NCI-H146 (cell line): Measurements from ENCODE around the gene TYRP1.

Experiments
- DNase-seq: peaks from one replicate; lab custom pipeline; 2025; lab: John Stamatoyannopoulos, UW

TYRP1 gene

DNA sequence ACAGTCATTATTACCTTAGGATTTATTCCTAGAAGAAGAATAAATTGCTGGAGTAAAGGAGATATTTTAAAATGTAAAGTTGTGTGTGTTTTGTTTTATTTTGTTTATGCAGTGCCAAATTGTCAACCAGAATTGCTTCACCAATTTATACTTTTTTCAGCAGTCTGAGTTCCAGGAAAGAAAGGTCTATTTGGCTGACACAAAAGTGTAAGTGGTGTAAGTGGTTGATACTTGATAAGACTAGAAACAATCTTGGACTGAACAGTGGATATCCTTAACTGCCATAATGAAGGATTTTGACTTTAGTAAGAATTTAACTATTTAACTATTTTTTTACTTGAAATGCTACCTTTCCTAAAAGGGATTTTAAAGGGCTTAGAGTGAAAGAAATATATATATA, 37.7 kb downstream of the TYRP1 start:
- DNase-seq = no peak

DNA sequence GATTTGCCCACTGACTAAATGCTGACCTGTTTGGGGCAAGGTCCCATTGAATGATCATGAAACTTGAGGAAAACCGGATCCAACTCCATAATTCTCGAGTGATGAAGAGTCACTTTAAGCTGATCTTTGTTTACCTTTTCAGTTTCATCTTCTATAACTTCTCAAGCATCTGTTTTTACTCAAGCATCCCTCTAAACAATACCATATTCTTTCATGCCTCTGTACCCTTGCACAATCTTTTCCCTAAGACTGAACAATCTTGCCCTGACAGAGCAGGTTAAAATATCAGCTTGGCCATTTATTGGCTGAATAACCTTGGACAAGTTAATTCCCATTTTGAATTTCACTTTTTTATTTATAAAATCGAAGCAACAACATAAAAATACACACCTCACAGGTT, 39.8 kb downstream of the TYRP1 start:
- no peak for DNase-seq

- no peak for DNase-seq
Measured at GRCh38 chr9:12735665-12736064, 42.5 kb downstream of the TYRP1 start.

DNA sequence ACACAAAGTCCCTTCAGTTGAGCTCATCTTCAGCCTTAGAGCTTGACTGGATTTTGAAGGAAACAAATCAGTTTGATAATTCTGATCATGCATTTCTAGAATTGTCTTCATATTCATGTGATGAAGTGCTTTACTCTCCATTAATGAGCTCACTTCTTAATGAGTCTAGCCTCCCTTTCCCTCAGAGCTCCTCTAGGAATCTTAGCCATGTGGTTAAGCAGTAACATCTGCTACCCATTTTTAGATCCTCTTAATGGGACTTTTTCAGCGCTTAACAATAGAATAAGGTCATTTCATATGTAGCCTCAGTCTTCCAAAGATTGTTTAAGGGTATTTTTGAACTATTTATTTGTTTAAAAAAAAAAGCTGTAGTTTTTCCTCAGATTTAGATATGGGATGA, 44.7 kb downstream of the TYRP1 start:
- no peak for DNase-seq

- no peak for DNase-seq
Measured at GRCh38 chr9:12739014-12739652, 45.9 kb downstream of the TYRP1 start.

DNA sequence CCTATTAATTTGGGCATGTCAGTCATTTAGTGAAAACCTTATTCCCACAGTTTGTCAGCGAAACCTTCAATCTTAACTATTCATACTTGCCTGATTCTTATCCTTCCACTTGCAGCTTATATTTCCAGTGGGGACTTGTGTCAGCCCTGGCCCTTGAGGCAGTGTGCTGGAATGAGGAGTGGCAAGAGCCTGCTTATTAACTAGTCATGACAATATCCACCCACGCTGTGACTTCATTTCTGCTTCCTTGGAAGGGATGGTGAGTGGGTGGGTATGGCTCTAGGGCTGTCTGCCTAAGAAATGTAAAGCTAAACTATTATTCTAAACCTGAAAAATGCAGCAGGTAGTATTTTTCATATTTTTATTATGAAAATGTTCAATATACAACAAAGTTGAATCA, 47.7 kb downstream of the TYRP1 start:
- no peak for DNase-seq

- no peak for DNase-seq
Measured at GRCh38 chr9:12748016-12748415, 54.8 kb downstream of the TYRP1 start.

GRCh38 chr9:12748954-12749353, 55.8 kb downstream of the TYRP1 start:
- DNase-seq = no peak

GRCh38 chr9:12753931-12754330, 60.7 kb downstream of the TYRP1 start:
- no peak for DNase-seq

DNA sequence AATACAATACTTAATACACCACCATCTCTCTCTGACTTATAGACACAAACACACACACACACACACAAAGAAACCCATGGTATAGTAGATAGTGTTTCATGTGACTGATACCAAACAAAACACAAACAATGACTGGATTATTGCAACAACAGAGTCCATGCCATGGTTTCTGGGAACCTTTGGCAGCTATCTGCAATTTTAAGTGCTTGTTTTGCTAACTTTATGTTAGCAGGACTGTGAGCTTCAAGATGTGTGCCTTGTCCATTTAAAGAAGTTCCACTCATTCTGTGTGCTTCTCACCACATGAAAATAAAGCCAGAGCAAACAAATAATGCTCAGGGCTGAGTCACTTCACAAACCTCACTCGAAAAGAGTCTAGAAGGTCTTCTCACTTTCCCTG, 66.6 kb downstream of the TYRP1 start:
- DNase-seq = no peak
